Heart left ventricle (tissue), 13 donors: ENCODE data around the gene PTPN12.

Experiments
- CTCF ChIP-seq, 12 donors: fragments of 200-600 bp; sonication (generic) in 4 of 12; IDR thresholded peaks; one replicate each; pipeline versions ENCODE4 v1.5.0 to v1.8.0; 2018 to 2022; ENCODE audit warnings: antibody characterized with exemption in 12 of 12, mild to moderate bottlenecking in 5 of 12
- POLR2A ChIP-seq, 2 donors: fragments of 450-650 bp; IDR thresholded peaks; one replicate each; pipeline ENCODE4 v1.6.1; 2017; ENCODE audit warnings: antibody characterized with exemption in 2 of 2, mild to moderate bottlenecking in 2 of 2, moderate library complexity in 2 of 2
- donor health status: ischemic (EF 13 %, LVEDD 7.1; RV severe dilation, severe dysfunction).
- donor health status: DM: no; HTN: yes; CAD: no.
- donor health status: DM: no; HTN: no; CAD: no.
- donor health status: ischemic (EF 25% LVEDD 6.9; RV normal size, moderate dysfunction).
- donor health status: ischemic (EF 25% LVEDD 5.7; RV mildly dilated, moderate dysfunction).
- donor health status: ischemic (EF 35%, LVEDD 5.7; RV mildly dilated, moderate dysfunction).
- donor health status: nonischemic (EF 11% LVEDD 7.7; RV severe dilation, severe dysfunction).
- donor health status: DM: yes; HTN: yes; CAD: no.
- donor health status: PGD.
- donor health status: ischemic (EF 29% LVEDD 5.4; RV normal size, mild dysfunction).
- donor health status: nonischemic (EF 23%, LVEDD 6.1; RV moderate dilation, normal function).

GRCh38 chr7:77626586-77627308 is 89.7 kb downstream of the PTPN12 start:
- TF ChIP-seq POLR2A (IDR thresholded peaks at IDR 0.05) (no peak), CTCF (IDR thresholded peaks at IDR 0.05) (no peak)
